ENCODE measurements around the gene ASIP. TPM values are rescaled to one million over a fixed set of nuclear protein-coding genes. Genes with fewer than 3 reads are reported as not detected.
"Not testable (repeated sequence)": the region's sequence is repeated elsewhere in the genome, so short reads cannot be mapped to it uniquely, and the experiment has no call there.

The ASIP gene
- total RNA-seq, 2 experiments from 2014 or later, result not detected

- no peaks in the 10 kb centered on the region for H3K4me1 Mint-ChIP-seq
- no peak overlapping the region for H3K27ac Mint-ChIP-seq
- no peak for DNase-seq
- no peaks in the 10 kb centered on the region for H3K36me3 Mint-ChIP-seq
- peaks cover 2% of the 10 kb centered on the region for H3K9me3 Mint-ChIP-seq
- H3K27me3 Mint-ChIP-seq, result peaks cover 3% of the 10 kb centered on the region
- no peak overlapping the region for H3K4me3 Mint-ChIP-seq
Observed at GRCh38 chr20:34231634-34232033, 9.6 kb upstream of the ASIP start.

DNA sequence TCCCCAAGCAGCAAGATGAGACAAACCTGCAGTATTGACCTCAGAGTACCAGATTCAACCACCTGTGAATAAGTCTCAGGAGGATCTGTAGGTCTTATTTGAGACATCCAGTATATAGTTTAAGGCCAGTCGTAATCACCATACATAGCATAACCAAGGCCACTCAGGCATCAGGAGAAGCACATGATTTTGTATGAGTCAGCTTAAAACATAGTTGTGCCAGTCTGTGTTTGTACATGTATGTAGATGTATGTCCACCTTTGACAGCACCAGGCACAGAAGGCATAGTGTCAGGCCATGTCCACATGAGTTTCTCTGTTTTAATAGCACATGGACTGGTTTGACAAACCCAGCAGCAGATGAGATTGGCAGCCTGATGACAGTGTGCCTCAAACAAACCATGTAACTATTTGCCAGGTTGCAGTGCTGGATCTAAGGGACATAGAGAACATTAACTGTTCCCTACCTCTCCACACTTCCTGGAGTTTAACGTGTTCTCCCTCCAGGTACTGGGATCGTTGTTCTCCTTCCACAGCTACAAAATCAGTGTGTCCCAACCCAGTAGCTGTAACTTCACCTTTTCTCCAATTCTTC, 8.6 kb upstream of the ASIP start:
- no peak for DNase-seq
- no peak overlapping the region for H3K27ac Mint-ChIP-seq
- H3K4me3 Mint-ChIP-seq, result no peak overlapping the region
- peaks cover 6% of the 10 kb centered on the region for H3K9me3 Mint-ChIP-seq
- peaks cover 3% of the 10 kb centered on the region for H3K27me3 Mint-ChIP-seq
- no peaks in the 10 kb centered on the region for H3K36me3 Mint-ChIP-seq
- no peaks in the 10 kb centered on the region for H3K4me1 Mint-ChIP-seq

- H3K4me3 Mint-ChIP-seq, result no peak overlapping the region
- DNase-seq, result no peak
- H3K9me3 Mint-ChIP-seq, result peaks cover 17% of the 10 kb centered on the region
Observed at GRCh38 chr20:34233687-34234086, 7.5 kb upstream of the ASIP start.

GRCh38 chr20:34235875-34236274, 5.3 kb upstream of the ASIP start:
- Mint-ChIP-seq H3K4me3 (no peak overlapping the region), H3K9me3 (peaks cover 17% of the 10 kb centered on the region), H3K27me3 (peaks cover 3% of the 10 kb centered on the region), H3K4me1 (peaks cover 3% of the 10 kb centered on the region), H3K27ac (no peak overlapping the region), H3K36me3 (peaks cover 3% of the 10 kb centered on the region)
- DNase-seq, result no peak

More at GRCh38 chr20:34233687-34234086, 7.5 kb upstream of the ASIP start:
- Mint-ChIP-seq H3K27ac (no peak overlapping the region), H3K27me3 (peaks cover 3% of the 10 kb centered on the region), H3K36me3 (peaks cover 3% of the 10 kb centered on the region), H3K4me1 (no peaks in the 10 kb centered on the region)

- peaks cover 3% of the 10 kb centered on the region for H3K36me3 Mint-ChIP-seq
- DNase-seq, result no peak
- H3K4me1 Mint-ChIP-seq, result peaks cover 13% of the 10 kb centered on the region
- H3K27me3 Mint-ChIP-seq, result peaks cover 3% of the 10 kb centered on the region
- H3K9me3 Mint-ChIP-seq, result peaks cover 17% of the 10 kb centered on the region
- H3K4me3 Mint-ChIP-seq, result no peak overlapping the region
- H3K27ac Mint-ChIP-seq, result no peak overlapping the region
Observed at GRCh38 chr20:34237942-34238341, 3.3 kb upstream of the ASIP start.

GRCh38 chr20:34240121-34240520, 1.1 kb upstream of the ASIP start:
- no peak overlapping the region for H3K27ac Mint-ChIP-seq
- peaks cover 13% of the 10 kb centered on the region for H3K4me1 Mint-ChIP-seq
- H3K36me3 Mint-ChIP-seq, result peaks cover 3% of the 10 kb centered on the region
- H3K4me3 Mint-ChIP-seq, result no peak overlapping the region
- peaks cover 17% of the 10 kb centered on the region for H3K9me3 Mint-ChIP-seq
- no peak for DNase-seq
- no peaks in the 10 kb centered on the region for H3K27me3 Mint-ChIP-seq

- H3K27me3 Mint-ChIP-seq, DNase-seq, H3K27ac Mint-ChIP-seq, H3K4me3 Mint-ChIP-seq, H3K36me3 Mint-ChIP-seq: not testable (repeated sequence)
- peaks cover 13% of the 10 kb centered on the region for H3K4me1 Mint-ChIP-seq
- peaks cover 16% of the 10 kb centered on the region for H3K9me3 Mint-ChIP-seq
Observed at GRCh38 chr20:34242015-34242414, 792 bp downstream of the ASIP start.

DNA sequence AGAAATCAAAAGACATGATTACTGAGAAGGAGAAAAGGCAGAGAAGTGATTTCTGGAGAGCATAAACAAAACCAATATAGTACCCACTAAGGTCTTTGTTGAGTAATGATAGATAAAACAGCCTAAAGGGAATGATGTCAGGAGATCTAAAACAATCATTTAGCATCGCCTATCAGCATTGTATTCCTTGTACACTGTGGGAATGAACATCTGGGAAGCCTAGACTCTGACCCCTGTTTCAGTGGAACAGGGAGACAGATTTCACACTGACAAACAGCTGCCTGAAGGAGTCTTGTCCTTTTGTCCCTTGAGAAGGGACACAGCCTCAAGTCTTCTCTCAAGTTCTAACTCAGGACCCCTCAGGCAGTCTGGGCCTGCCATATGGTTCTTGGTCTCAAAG, 1.7 kb downstream of the ASIP start:
- H3K4me1 Mint-ChIP-seq, result peaks cover 15% of the 10 kb centered on the region
- no peak overlapping the region for H3K4me3 Mint-ChIP-seq
- H3K27me3 Mint-ChIP-seq, result no peaks in the 10 kb centered on the region
- no peak overlapping the region for H3K27ac Mint-ChIP-seq
- no peak for DNase-seq
- peaks cover 8% of the 10 kb centered on the region for H3K9me3 Mint-ChIP-seq
- peaks cover 3% of the 10 kb centered on the region for H3K36me3 Mint-ChIP-seq

DNA sequence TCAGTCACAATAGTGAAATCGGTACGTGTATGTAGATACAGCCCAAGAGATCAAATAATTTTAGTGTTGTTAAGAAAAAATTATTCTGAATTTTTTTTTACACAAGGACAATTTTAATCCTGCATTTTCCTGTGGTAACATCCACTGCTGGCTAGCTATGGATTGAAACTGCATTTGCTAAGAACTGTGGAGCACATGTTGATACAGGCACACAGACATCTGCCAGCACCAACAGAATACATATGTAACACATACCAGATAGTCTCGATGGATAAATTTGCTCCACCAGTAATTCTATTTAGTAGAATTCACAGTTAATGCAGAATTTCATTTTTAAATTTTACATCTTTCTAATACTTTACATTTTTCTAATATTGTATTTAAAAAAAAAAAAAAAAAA, 2.2 kb downstream of the ASIP start:
- Mint-ChIP-seq H3K9me3 (peaks cover 3% of the 10 kb centered on the region), H3K27me3 (no peaks in the 10 kb centered on the region), H3K36me3 (peaks cover under 1% of the 10 kb centered on the region), H3K4me1 (peaks cover 15% of the 10 kb centered on the region), H3K27ac (no peak overlapping the region), H3K4me3 (no peak overlapping the region)
- DNase-seq, result no peak

- DNase-seq, result no peak
- Mint-ChIP-seq H3K36me3 (no peaks in the 10 kb centered on the region), H3K27me3 (no peaks in the 10 kb centered on the region), H3K9me3 (no peaks in the 10 kb centered on the region), H3K27ac (no peak overlapping the region), H3K4me3 (no peak overlapping the region), H3K4me1 (peaks cover 17% of the 10 kb centered on the region)
Observed at GRCh38 chr20:34246126-34246626, 5.0 kb downstream of the ASIP start.

DNA sequence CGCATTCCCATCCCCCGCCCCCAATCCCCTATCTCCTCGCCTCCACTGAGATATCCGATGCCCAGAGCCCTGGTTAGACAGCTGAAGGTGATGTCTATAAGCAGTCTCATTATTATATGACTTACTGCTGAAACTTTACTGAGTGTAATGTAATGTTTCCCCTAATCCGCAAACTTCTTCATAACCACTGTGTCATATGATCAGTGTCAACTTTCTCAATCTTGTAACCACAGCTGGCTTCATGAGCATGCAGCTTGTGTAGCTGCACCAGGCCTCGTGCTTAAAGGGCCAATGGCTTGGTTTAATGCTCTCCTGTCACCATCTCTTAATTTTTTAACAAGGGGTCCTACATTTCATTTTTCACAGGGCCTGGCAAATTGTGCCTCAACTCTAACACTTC, 8.1 kb downstream of the ASIP start:
- no peaks in the 10 kb centered on the region for H3K36me3 Mint-ChIP-seq
- no peaks in the 10 kb centered on the region for H3K9me3 Mint-ChIP-seq
- H3K27ac Mint-ChIP-seq, result no peak overlapping the region
- no peak for DNase-seq
- H3K4me1 Mint-ChIP-seq, result peaks cover 9% of the 10 kb centered on the region
- no peaks in the 10 kb centered on the region for H3K27me3 Mint-ChIP-seq
- H3K4me3 Mint-ChIP-seq, result no peak overlapping the region

DNA sequence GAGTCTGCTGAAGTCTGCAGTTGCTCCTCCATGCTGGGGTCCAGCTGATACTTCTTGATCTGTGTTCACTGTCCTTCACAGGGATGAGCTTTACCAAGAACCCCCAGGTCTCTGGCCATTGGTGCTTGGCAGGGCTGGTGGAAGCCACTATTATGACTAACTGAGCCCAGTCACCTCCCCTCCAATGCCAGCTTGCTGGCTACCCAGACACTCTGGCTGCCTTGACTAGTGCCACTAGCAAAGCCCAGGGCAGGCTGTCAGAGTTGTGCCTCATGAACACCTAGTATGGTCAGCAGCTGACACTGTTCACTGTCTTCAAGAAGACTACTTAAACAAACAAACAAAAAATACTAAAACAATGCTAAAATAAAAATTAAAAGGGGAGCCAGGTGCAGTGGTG, 8.8 kb downstream of the ASIP start:
- Mint-ChIP-seq H3K4me1 (peaks cover 9% of the 10 kb centered on the region), H3K4me3 (no peak overlapping the region), H3K36me3 (no peaks in the 10 kb centered on the region), H3K27ac (no peak overlapping the region), H3K9me3 (no peaks in the 10 kb centered on the region), H3K27me3 (no peaks in the 10 kb centered on the region)
- DNase-seq, result no peak

DNA sequence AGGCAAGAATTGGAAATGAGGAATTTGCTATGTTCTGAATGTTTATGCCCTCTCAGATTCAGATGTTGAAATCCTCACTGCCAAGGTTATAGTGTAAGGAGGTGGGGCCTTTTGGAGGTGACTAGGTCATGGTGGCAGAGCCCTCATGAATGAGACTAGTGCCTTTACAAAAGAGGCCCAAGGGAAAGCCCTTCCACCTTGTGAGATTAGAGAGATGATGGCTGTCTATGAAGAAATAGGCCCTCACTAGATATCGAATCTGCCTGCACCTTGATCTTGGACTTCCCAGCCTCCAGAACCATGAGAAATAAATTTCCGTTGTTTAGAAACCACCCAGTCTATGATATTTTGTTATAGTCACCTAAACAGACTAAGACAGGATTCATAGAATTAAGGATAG, 10.4 kb downstream of the ASIP start:
- no peaks in the 10 kb centered on the region for H3K36me3 Mint-ChIP-seq
- H3K27ac Mint-ChIP-seq, result no peak overlapping the region
- peaks cover 9% of the 10 kb centered on the region for H3K4me1 Mint-ChIP-seq
- no peak overlapping the region for H3K4me3 Mint-ChIP-seq
- DNase-seq, result no peak
- no peaks in the 10 kb centered on the region for H3K27me3 Mint-ChIP-seq
- no peaks in the 10 kb centered on the region for H3K9me3 Mint-ChIP-seq

DNA sequence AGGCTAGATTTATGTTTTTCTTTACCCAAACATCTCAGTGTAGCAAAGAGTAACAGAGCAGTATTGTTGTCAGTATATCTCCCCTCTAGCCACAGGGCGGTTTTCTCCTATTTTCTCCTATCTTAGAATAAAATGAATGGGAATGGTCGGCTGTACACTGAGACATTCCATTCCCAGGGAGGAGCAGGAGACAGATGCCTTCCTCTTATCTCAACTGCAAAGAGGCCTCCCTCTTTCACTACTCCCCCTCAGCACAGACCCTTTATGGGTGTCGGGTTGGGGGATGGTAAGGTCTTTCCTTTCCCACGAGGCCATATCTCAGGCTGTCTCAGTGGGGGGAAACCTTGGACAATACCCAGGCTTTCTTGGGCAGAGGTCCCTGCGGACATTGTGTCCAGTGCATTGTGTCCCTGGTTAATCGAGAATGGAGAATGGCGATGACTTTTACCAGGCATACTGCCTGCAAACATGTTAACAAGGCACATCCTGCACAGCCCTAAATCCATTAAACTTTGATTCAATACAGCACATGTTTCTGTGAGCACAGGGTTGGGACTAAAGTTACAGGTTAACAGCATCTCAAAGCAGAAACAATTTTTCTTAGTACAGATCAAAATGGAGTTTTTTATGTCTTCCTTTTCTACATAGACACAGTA, 11.3 kb downstream of the ASIP start:
- H3K4me3 Mint-ChIP-seq, H3K4me1 Mint-ChIP-seq, H3K36me3 Mint-ChIP-seq, DNase-seq, H3K9me3 Mint-ChIP-seq, H3K27me3 Mint-ChIP-seq, H3K27ac Mint-ChIP-seq: not testable (repeated sequence)

GRCh38 chr20:34254979-34255378, 13.8 kb downstream of the ASIP start:
- no peaks in the 10 kb centered on the region for H3K27me3 Mint-ChIP-seq
- H3K4me3 Mint-ChIP-seq, result no peak overlapping the region

GRCh38 chr20:34256629-34257124, 15.5 kb downstream of the ASIP start:
- Mint-ChIP-seq H3K4me3 (no peak overlapping the region), H3K27me3 (no peaks in the 10 kb centered on the region), H3K9me3 (no peaks in the 10 kb centered on the region), H3K27ac (no peak overlapping the region), H3K36me3 (no peaks in the 10 kb centered on the region), H3K4me1 (no peaks in the 10 kb centered on the region)
- DNase-seq, result no peak

More at GRCh38 chr20:34254979-34255378, 13.8 kb downstream of the ASIP start:
- DNase-seq, result no peak
- H3K9me3 Mint-ChIP-seq, result no peaks in the 10 kb centered on the region
- no peak overlapping the region for H3K27ac Mint-ChIP-seq
- H3K4me1 Mint-ChIP-seq, result no peaks in the 10 kb centered on the region
- H3K36me3 Mint-ChIP-seq, result no peaks in the 10 kb centered on the region

Data from activated naive CD8-positive, alpha-beta T cell treated with anti-CD3 and anti-CD28 coated beads for 36 hours (primary cell).